ENCODE results near the gene FXYD6.

FXYD6 gene

GRCh38 chr11:117792992-117793391 is 83.5 kb downstream of the FXYD6 start:
- no peak for TF ChIP-seq CTCF (conservative IDR thresholded peaks at IDR 0.05; ENCODE audit: low read depth, low read length)
- DNase-seq (ENCODE audit: low read depth), result no peak
- H3K4me3 ChIP-seq (ENCODE audit: low read length), result no peak overlapping the region

GRCh38 chr11:117792241-117792640 is 84.2 kb downstream of the FXYD6 start:
- no peak for DNase-seq (ENCODE audit: low read depth)
- TF ChIP-seq CTCF (conservative IDR thresholded peaks at IDR 0.05; ENCODE audit: low read depth, low read length), result no peak
- no peak overlapping the region for H3K4me3 ChIP-seq (ENCODE audit: low read length)

GRCh38 chr11:117790279-117790678 is 86.2 kb downstream of the FXYD6 start:
- no peak overlapping the region for H3K4me3 ChIP-seq (ENCODE audit: low read length)
- TF ChIP-seq CTCF (conservative IDR thresholded peaks at IDR 0.05; ENCODE audit: low read depth, low read length), result no peak
- no peak for DNase-seq (ENCODE audit: low read depth)

- H3K4me3 ChIP-seq (ENCODE audit: low read length), result no peak overlapping the region
- no peak for DNase-seq (ENCODE audit: low read depth)
- TF ChIP-seq CTCF (conservative IDR thresholded peaks at IDR 0.05; ENCODE audit: low read depth, low read length), result no peak
Observed at GRCh38 chr11:117789241-117789640, 87.2 kb downstream of the FXYD6 start.

Measured in retinal pigment epithelial cell (primary cell).